ENCODE data around the gene HNRNPK.

The HNRNPK gene

GRCh38 chr9:83977196-83977595 lies 2.8 kb downstream of the HNRNPK start:
- H3K27me3 ChIP-seq (ENCODE audit: insufficient read depth, low read length, poor library complexity): no peaks in the 10 kb centered on the region
- peaks cover 68% of the 10 kb centered on the region for H4K20me1 ChIP-seq (ENCODE audit: insufficient read depth, low read length)
- H3K79me2 ChIP-seq (ENCODE audit: insufficient read depth, low read length): peaks cover 97% of the 10 kb centered on the region
- peaks cover 52% of the 10 kb centered on the region for H3K4me1 ChIP-seq (ENCODE audit: insufficient read depth, low read length)
- TF ChIP-seq CTCF (IDR thresholded peaks at IDR 0.05; ENCODE audit: borderline replicate concordance, extremely low read depth, low read length, poor library complexity, severe bottlenecking) (no peak), EZH2 (IDR thresholded peaks at IDR 0.05; ENCODE audit: borderline replicate concordance, low read depth, low read length, severe bottlenecking) (no peak)
- no peak for ATAC-seq (ENCODE audit: insufficient read depth, low read depth)
- no peak overlapping the region for H3K27ac ChIP-seq (ENCODE audit: low read length)
- peak overlapping the region; percentile 100 for H3K9ac ChIP-seq (ENCODE audit: low read depth, low read length)
- peak overlapping the region; percentile 71 for H3K4me2 ChIP-seq (ENCODE audit: insufficient read depth, low read length)
- H3K9me3 ChIP-seq (ENCODE audit: insufficient read depth, low read length, severe bottlenecking): no peaks in the 10 kb centered on the region
- H2AFZ ChIP-seq (ENCODE audit: low read depth, low read length): no peak overlapping the region
- H3K4me3 ChIP-seq (ENCODE audit: low read depth in 1 of 2, low read length in 2 of 2): peak overlapping the region in 1 of 2 experiments; percentile 83; a peak in 2 of 4 replicates
- no peak for DNase-seq
- peaks cover 76% of the 10 kb centered on the region for H3K36me3 ChIP-seq (ENCODE audit: insufficient read depth, low read length)

- H3K27ac ChIP-seq (ENCODE audit: low read length): no peak overlapping the region
- H3K4me1 ChIP-seq (ENCODE audit: insufficient read depth, low read length): peaks cover 46% of the 10 kb centered on the region
- peaks cover 76% of the 10 kb centered on the region for H4K20me1 ChIP-seq (ENCODE audit: insufficient read depth, low read length)
- no peaks in the 10 kb centered on the region for H3K27me3 ChIP-seq (ENCODE audit: insufficient read depth, low read length, poor library complexity)
- TF ChIP-seq CTCF (IDR thresholded peaks at IDR 0.05; ENCODE audit: borderline replicate concordance, extremely low read depth, low read length, poor library complexity, severe bottlenecking) (no peak), EZH2 (IDR thresholded peaks at IDR 0.05; ENCODE audit: borderline replicate concordance, low read depth, low read length, severe bottlenecking) (no peak)
- peaks cover 85% of the 10 kb centered on the region for H3K36me3 ChIP-seq (ENCODE audit: insufficient read depth, low read length)
- peak overlapping the region in 1 of 2 experiments; percentile 12; a peak in 1 of 4 replicates for H3K4me3 ChIP-seq (ENCODE audit: low read depth in 1 of 2, low read length in 2 of 2)
- no peaks in the 10 kb centered on the region for H3K9me3 ChIP-seq (ENCODE audit: insufficient read depth, low read length, severe bottlenecking)
- H2AFZ ChIP-seq (ENCODE audit: low read depth, low read length): no peak overlapping the region
- H3K4me2 ChIP-seq (ENCODE audit: insufficient read depth, low read length): peak overlapping the region; percentile 71; the same call in 1 of the 2 replicates
- no peak for DNase-seq
- no peak for ATAC-seq (ENCODE audit: insufficient read depth, low read depth)
- H3K79me2 ChIP-seq (ENCODE audit: insufficient read depth, low read length): peaks cover 97% of the 10 kb centered on the region
- no peak overlapping the region for H3K9ac ChIP-seq (ENCODE audit: low read depth, low read length)
Observed at GRCh38 chr9:83976372-83976771, 3.6 kb downstream of the HNRNPK start.

GRCh38 chr9:83975300-83975699 lies 4.7 kb downstream of the HNRNPK start:
- H3K27ac ChIP-seq (ENCODE audit: low read length): no peak overlapping the region
- peak overlapping the region in 1 of 2 experiments; percentile 34; a peak in 1 of 4 replicates for H3K4me3 ChIP-seq (ENCODE audit: low read depth in 1 of 2, low read length in 2 of 2)
- no peak for TF ChIP-seq CTCF (IDR thresholded peaks at IDR 0.05; ENCODE audit: borderline replicate concordance, extremely low read depth, low read length, poor library complexity, severe bottlenecking)
- TF ChIP-seq EZH2 (IDR thresholded peaks at IDR 0.05; ENCODE audit: borderline replicate concordance, low read depth, low read length, severe bottlenecking): no peak
- peaks cover 99% of the 10 kb centered on the region for H3K79me2 ChIP-seq (ENCODE audit: insufficient read depth, low read length)
- no peak overlapping the region for H2AFZ ChIP-seq (ENCODE audit: low read depth, low read length)
- DNase-seq: no peak
- no peak for ATAC-seq (ENCODE audit: insufficient read depth, low read depth)
- H3K4me2 ChIP-seq (ENCODE audit: insufficient read depth, low read length): peak overlapping the region; percentile 48; the same call in 1 of the 2 replicates
- H4K20me1 ChIP-seq (ENCODE audit: insufficient read depth, low read length): peaks cover 85% of the 10 kb centered on the region
- peaks cover 46% of the 10 kb centered on the region for H3K4me1 ChIP-seq (ENCODE audit: insufficient read depth, low read length)
- peaks cover 95% of the 10 kb centered on the region for H3K36me3 ChIP-seq (ENCODE audit: insufficient read depth, low read length)
- H3K9ac ChIP-seq (ENCODE audit: low read depth, low read length): no peak overlapping the region
- H3K27me3 ChIP-seq (ENCODE audit: insufficient read depth, low read length, poor library complexity): no peaks in the 10 kb centered on the region
- H3K9me3 ChIP-seq (ENCODE audit: insufficient read depth, low read length, severe bottlenecking): no peaks in the 10 kb centered on the region

Data from DND-41 (cell line).